ENCODE measurements around the gene PRM2.
"Not testable (repeated sequence)": the region's sequence is repeated elsewhere in the genome, so short reads cannot be mapped to it uniquely, and the experiment has no call there.

The PRM2 gene

DNA sequence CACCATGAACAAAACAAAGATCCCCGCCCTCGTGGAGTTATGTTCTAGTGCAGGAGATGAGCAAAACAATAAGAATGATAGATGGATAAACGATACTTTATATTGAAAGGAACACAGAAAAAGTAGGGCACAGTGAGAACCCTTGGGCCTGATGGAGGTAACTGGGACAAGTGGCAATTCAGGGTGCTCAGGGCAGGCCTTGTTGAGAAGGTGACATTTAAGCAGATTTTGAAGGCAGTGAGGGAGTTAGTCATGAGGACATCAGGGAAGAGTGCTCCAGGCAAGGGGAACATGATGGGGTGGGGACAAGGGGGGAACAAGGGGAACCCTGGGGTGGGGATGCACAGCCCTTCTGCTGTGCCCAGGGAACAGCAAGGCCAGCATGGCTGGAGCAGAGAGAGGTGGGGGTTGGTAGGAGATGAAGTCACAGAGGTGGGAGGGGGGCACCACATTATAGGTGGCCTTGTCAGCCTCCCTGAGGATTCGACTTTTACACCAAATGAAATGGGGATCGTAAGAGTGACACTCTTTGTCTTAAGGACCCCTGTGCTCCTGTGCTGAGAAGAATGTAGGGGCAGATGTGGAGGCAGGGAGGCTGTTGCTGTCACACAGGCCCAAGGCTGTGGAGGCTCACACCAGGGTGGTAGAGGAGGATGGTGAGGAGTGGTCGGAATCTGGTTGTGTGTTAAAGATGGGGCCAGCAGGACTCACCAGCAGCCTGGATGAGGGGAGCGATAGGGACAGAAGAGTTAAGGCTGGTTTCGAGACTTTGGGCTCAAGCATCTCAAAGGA lies 14.0 kb upstream of the PRM2 start:
- no peak for DNase-seq (ENCODE audit: low read depth in 1 of 2, low spot score in 1 of 2)

DNA sequence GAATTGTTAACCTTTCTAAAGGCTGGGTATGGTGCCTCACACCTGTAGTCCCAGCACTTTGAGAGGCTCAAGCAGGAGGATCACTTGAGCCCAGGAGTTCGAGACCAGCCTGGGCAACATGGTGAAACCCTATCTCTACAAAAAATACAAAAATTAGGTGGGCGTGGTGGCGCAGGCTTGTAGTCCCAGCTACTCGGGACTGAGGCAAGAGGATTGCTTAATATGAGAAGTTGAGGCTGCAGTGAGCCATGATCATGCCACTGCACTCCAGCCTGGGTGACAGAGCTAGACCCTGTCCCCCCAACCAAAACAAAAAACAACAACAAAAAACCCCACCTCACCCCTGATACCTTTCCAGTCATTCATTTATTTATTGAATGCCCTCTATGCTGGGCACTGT lies 13.4 kb upstream of the PRM2 start:
- DNase-seq (ENCODE audit: low read depth in 1 of 2, low spot score in 1 of 2): not testable (repeated sequence)

DNA sequence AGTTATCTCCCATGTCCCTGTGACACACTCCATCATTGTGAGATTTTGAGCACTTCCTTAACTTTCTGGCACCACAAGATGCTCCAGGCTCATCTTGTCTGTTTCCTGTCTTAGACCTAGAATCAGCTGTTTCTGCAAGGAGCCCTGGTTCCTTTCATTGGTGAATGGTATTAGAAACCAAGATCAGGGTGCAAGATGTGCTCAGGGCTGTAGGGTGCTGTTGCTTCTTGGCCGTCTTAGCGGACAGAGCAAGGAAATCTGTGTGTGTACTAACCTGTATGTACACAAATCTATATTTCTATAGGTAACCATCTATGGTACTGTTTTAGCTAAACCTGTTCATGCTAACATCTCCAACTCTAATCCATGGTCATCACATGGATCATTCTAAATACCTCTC lies 12.9 kb upstream of the PRM2 start:
- no peak for DNase-seq (ENCODE audit: low read depth in 1 of 2, low spot score in 1 of 2)

DNA sequence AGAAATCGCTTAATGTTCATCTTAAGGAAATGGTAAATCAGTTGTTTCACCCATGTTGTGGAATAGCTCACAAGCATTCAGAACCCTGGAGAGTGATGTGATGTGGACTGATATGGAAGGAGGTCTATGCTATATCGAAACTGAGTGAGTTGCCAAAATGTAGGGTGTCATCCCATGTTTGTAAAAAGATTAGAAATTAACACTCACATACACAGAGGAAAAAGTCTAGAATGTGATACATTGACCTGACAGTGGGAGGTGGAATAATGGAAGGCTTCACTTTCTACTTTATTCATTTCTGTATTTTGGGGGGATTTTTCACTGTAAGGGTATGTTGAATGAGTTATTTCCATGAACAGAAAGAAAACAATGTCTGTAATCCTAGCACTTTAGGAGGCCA lies 9.6 kb upstream of the PRM2 start:
- no peak for DNase-seq (ENCODE audit: low read depth in 1 of 2, low spot score in 1 of 2)

DNA sequence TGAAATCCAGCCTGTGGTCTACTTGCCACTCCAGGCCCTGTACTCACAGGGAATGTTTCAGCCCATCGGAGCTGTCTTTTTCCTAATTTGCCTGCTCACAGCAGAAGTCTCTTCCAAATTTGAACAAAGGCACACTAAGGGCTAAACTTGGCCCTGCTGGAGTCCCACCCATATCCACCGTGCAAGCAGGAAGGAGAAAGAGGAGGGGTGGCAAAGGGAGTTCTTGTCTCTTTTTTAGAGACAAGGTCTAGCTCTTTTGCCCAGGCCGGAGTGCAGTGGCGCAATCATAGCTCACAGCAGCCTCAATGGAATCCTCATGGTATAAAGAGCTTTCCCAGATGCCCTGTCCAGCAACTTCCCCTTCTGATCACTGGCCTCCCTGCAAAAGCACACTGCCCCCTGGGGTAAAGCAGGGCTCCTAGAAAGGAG lies 7.6 kb upstream of the PRM2 start:
- DNase-seq (ENCODE audit: low read depth in 1 of 2, low spot score in 1 of 2): no peak

DNA sequence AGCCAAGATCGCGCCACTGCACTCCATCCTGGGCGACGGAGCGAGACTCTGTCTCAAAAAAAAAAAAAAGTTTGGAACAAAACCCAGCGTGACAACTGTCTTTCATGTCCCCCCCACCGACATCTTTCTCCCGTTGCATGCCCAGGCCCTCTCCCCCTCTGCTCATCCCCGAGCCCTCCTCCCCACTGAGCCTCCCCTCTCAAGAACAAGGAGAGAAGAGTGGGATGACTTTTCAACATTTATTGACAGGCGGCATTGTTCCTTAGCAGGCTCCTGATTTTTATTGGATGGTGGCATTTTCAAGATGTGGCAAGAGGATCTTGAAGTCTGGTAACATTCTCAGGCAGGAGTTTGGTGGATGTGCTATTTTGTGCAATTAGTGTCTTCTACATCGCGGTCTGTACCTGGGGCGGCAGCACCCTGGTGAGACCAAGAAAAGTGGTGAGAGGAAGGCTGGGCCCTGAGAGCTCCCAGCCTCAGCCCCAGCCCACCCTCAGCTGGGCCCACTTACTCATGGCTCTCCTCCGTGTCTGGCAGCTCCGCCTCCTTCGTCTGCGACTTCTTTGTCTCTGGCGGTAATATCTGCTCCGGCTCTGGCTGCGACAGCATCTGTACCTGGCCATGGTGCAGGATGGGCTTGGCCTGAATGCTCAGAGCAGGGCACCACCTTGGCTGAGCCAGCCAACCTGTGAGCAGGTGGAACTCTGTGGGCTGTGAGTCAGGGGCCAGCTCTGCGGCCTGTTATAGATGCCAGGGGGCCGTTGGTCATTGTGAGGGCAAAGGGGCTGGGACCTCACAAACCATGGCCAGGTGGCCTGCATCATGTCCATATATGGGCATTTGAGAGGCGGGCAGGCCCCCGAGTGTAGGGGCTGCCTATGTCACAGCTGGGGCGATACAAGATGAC lies 4.6 kb upstream of the PRM2 start, which contains the start of gene PRM1:
PRM1 (minus strand) TSS at position 715 of the 907 bp plus-strand sequence; CDS start at position 623, 92 bp downstream.
- DNase-seq (ENCODE audit: low read depth in 1 of 2, low spot score in 1 of 2): no peak

DNA sequence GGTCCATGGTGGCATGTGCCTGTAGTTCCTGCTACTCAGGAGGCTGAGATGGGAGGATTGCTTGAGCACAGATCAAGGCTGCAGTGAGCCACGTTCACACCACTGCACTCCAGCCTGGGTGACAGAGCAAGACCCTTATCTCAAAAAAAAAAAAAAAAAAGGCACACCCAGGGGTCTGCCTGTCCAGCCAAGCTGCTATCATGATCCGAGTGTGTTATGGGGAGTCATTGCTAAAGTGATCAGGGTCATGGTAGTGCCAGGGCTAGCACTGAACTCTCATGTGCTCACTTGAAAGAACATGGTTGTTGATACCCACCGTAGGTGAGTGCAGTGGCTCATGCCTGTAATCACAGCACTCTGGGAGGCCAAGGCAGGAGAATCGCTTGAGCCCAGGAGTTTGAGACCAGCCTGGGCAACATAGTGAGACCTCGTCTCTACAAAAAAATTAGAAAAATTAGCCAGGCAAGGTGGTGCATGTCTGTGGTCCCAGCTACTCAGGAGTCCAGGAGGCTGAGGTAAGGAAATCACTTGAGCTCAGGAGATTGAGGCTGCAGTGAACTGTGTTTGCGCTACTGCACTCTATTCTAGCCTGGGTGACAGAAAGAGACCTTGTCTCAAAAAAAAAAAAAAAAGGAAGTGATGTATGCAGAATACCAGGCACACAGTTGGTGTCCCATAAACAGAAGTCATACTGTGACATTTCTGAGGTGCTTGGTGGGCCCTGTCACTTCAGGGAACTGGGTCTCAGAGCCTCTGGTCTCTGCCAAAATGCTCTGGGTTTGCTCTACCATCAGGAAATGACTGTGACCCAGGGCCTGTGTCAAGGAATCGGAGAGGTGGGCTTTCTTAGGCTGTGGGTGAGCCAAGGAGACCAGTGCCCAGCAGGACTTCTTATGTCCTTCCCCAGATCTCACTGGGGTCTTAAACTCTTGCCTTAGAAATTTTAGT lies 2.7 kb upstream of the PRM2 start:
- DNase-seq (ENCODE audit: low read depth in 1 of 2, low spot score in 1 of 2): no peak

DNA sequence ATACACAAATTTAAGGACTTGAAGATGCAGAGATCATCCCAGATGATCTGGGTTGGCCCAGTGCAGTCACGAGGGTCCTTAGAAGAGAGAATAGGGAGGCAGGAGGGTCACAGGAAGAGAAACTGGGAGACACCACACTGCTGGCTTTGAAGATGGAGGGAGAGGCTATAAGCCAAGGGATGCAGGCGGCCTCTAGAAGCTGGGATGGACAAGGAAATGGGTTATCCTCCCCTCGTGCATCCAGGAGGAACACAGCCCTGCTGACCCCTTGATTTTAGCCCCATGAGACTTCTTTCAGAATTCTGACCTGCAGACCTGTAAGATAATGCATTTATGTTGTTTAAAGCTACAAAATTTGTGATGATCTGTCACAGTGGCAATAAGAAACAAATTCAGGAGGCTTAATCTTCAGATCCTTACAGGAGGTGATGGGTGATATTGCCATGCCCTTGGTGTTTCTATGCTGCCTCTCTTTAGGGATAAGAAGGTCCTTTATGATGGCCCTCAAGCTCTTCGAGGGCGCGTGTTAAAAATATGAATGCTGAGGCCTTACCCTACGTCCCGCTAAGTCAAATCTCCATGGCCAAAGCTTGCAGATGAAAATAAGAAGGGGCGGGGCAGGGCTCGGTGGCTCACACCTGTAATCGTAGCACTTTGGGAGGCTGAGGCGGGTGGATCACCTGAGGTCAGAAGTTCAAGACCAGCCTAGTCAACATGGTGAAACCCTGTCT lies 1.5 kb upstream of the PRM2 start:
- no peak for DNase-seq (ENCODE audit: low read depth in 1 of 2, low spot score in 1 of 2)

DNA sequence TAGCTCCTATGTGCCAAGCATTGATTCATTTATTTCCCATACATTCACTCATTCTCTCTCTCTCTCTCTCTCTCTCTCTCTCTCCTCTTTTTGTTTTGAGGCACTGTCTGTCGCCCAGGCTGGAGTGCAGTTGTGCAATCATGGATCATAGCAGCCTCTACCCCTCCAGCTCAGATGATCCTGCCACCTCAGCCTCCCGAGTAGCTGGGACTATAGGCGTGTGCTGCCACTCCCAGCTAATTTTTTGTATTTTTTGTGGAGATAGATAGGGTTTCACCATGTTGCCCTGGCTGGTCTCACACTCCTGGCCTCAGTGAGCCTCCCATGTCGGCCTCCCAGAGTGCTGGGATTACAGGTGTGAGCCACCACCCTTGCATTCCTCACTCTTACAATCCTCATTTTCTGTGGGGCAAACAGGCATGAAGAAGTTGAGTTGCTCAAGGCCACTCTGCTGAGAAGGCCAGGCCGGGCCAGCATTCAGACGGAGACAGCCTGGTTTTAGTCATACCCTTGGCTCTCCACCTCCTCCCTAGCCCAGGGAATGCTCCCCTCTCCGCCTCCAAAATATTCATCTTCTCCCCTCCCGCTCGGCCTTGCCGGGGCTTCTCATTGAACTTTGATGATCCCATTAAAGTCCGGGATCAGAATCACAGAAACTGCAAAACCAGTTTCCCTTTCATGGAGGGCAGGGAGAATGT lies 765 bp upstream of the PRM2 start:
- no peak for DNase-seq (ENCODE audit: low read depth in 1 of 2, low spot score in 1 of 2)

DNA sequence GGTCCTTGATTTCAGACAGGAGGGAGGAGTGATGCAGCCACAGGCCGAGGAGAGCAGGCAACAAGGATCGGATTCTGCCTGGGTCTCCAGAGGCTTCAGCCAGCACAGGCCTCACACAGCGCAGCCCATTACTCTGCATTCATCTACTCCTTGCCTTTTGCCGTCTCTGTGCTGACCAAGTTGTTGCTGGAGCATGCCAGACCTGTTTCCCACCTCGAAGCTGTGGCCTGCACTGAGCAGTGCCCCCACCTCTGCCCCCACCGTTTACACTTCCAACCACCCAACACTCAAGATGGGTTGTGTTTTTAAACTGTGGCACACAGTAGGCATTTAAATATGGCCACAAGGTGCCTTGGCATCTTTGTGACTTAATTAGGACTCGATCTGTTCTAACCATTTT lies 1.3 kb downstream of the PRM2 start:
- DNase-seq (ENCODE audit: low read depth in 1 of 2, low spot score in 1 of 2): no peak

DNA sequence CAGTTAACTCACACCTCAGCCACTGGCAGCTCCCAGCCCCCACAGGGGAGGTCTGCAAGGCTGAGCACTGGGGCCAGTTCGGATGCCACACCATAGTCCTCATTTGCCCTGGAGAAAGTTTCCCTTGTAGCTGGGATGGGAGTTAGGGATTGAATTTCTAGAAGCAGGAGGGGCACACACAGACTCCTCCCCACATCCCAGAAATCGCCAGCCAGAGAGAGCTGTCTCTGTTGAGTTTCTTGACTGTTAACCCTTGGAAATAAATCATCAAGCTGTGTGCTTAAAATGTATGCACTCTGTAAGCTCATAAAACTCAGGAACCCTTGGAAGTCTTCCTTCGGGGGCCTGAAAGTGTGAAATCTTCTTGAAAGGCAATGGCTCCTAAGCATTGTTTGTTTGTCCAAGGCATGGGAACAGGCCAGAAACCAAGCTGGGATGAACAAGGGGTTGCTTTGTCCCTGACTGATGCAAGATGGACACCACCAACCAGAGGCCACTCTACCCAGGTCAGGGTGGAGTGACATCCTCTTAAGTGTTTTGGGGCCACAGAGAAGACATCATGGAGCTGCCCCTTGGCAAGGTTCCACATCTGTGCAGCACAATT lies 2.5 kb downstream of the PRM2 start:
- DNase-seq (ENCODE audit: low read depth in 1 of 2, low spot score in 1 of 2): no peak

DNA sequence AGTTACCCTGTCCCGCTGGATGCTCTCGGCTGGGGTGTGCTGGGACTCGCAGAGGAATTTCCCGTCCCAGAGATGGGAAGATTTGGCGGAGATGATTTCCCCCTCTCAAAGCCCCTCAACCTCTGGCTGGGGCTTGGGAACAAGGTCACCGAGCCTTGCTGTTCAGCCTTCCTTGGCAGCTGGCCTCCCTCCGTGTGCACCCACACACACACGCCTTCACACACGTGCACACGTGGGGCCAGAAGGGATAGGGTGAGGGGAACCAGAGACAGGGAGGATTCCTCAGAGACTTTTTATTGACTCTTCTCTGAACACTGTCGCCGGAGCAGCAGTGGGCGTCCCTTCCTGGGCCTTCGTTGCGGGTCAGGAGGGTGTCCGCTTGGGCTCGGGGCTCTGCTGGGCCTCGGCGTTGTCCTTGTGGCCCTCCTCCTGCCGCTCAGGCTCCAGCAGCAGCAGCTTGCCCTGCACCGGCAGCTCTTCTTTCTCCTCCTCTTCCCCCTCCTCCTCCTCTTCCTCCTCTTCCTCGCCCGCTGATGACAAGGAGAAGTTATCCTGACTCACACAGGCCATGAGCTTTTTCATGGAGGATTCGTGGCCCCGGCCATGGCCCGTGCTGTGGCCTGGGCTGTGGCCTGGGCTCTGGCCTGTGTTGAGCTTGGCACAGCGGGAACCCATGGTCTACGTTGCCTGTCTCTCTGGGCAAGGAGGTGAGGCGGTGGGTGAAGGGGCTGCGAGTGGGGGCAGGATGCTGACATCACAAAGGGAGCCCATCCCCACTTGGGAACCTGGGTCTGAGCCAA lies 3.2 kb downstream of the PRM2 start, which contains the start of gene PRM3:
PRM3 (minus strand) TSS at position 709 of the 800 bp plus-strand sequence; CDS start at position 675, 34 bp downstream.
- DNase-seq (ENCODE audit: low read depth in 1 of 2, low spot score in 1 of 2): no peak

DNA sequence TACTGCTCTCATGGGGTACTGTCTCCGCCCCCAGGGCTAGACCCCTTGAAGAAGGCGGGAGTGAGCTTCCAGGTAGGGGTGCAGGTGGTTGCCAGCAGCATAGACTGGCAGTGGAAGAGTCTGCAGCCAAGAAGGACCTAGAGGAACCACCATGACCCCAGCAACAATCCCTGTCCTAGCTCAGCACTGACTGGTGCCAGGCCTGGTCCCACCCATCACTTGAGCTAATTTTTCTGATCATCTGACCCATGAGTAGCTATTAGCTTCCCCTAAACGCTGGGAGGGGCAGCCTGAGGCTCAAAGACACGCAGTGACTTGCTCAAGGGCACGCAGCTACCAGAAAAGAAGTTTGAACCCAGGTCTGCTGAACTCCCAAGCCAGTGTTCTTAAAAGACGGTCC lies 3.8 kb downstream of the PRM2 start:
- DNase-seq (ENCODE audit: low read depth in 1 of 2, low spot score in 1 of 2): no peak

DNA sequence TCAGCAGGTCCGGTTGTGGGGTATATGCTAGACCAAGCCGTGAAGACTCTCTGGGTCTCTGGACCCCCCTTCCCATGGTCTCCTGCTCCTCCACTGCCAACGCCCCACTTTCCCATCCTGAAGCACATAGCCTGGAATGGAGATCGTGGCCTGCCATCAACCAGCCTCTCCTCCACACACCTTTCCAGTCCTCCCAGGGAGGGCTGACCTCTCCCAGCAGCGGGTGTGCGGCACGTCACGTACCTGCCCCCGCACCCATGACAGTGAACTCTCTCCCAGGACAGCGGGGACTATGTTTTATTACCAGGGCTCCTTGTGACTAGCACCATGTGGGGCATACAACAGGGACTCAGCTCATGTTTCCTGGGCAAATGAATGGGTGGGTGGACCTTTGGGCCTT lies 4.7 kb downstream of the PRM2 start:
- DNase-seq (ENCODE audit: low read depth in 1 of 2, low spot score in 1 of 2): no peak

DNA sequence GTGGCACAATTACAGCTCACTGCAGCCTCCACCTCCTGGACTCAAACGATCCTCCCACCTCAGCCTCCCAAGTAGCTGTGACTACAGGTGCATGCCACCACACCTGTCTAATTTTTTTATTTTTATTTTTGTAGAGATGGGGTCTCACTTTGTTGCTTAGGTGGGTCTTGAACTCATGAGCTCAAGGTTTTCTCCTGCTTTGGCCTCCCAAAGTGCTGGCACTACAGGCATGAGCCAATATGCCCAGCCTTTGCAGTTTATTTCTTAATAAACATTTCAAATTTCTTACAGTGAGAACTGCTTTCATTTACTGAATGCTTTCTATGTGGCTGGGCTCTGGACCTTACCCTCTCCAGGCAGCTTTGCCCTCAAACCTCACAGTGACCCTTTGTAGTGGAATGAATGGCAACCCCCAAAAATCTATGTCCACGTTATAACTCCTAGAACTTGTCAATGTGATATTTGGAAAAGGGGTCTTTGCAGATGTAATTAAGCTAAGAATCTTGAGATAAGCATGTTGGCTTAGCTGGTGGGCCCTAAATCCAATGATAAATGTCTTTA lies 5.6 kb downstream of the PRM2 start:
- DNase-seq (ENCODE audit: low read depth in 1 of 2, low spot score in 1 of 2): no peak

DNA sequence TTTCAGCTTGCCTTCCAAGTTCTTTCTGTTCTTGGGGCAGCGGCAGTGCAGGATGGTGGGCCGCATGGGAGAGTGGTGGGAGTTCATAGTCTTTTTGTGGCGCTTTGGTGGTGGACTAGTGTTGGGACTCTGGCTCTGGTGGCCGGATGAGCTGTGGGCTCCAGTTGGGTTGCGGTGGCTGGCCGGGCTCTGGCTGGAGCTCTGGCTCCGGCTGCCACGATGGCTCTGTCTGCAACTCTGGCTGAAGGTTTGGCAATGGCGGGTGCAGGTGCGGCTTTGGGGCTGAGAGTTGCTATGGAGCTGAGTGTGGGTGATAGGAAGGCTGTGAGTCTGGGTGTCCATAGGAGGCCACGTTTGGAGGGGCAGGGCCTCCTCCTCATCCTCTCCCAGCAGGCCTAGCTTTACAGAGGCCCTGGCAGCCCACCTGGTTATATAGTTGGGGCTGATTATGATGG lies 7.3 kb downstream of the PRM2 start, which contains the start of gene TNP2:
TNP2 (minus strand) TSS at position 405 of the 455 bp plus-strand sequence; CDS start at position 342, 63 bp downstream.
- DNase-seq (ENCODE audit: low read depth in 1 of 2, low spot score in 1 of 2): no peak

DNA sequence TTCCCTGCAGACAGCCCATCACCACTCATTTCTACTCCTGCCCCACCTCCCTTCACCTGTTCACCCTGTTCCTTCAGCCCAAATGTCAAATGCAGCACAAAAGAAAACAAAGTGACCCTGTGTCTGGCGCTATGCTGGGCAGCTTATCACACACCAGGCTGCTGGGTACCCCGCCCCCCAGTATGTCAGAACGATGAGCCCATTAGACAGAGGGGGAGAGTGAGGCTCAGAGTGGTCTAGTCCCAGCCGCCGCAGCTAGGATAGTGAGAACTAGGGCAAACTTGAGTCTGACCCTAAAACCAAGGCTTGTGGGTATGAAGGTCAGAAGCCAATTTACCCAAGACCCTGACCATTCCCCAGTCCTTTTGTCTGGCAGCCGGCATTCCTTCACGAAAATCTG lies 11.2 kb downstream of the PRM2 start:
- DNase-seq (ENCODE audit: low read depth in 1 of 2, low spot score in 1 of 2): no peak

Measured in stimulated activated CD4-positive, alpha-beta T cell treated with anti-CD3 and anti-CD28 coated beads, Interleukin-15, amount 100 ng/mL, for 1 hour (primary cell).